K562 (cell line): ENCODE data around the gene CCDC77. TPM values are rescaled to one million over a fixed set of nuclear protein-coding genes. Genes with fewer than 3 reads are reported as not detected.

Source experiments
- ATAC-seq: fragments of 200-7000 bp; cut with Tn5 transposase; 3 replicates; pipeline ENCODE4 v1.9.1; 2020; ENCODE audit warnings: moderate library complexity
- BruUV-seq: library from RNA; stranded (reverse); fragments of 400-500 nt; replicated peaks from 2 replicates; lab custom pipeline; 2021; lab: Mats Ljungman, UMichigan
- CTCF ChIA-PET: fragments of 300-600 bp; formaldehyde crosslinking; extraction: SDS; loops from one replicate; lab custom pipeline; 2021; ENCODE audit warnings: low intra/inter-chr PET ratio; lab: Yijun Ruan, JAX
- POLR2A ChIA-PET: fragments of 300-600, 350-650 bp; sonication (Branson Sonifier 250); formaldehyde crosslinking; extraction: SDS; loops from one replicate; lab custom pipeline; 2021; ENCODE audit warnings: antibody characterized with exemption, inconsistent platforms; lab: Yijun Ruan, JAX
- DNase-seq, 4 experiments: peaks; one replicate each; pipeline versions ENCODE4 v3.0.0 to v3.0.0-alpha.2; 2011 to 2018; ENCODE audit warnings: low spot score in 3 of 4, mixed read lengths in 3 of 4; ENCODE audit errors: extremely low read depth in 1 of 4
- FAIRE-seq: peaks from 2 replicates; lab custom pipeline; 2011; peaks lifted over from hg19 to GRCh38; lab: Jason Lieb, UNC
- H2AFZ ChIP-seq: 2 replicates; pipeline ENCODE4 v1.6.0; 2011; ENCODE audit warnings: low read depth, low read length, control low read depth, inconsistent platforms
- H3K27ac ChIP-seq: fragments of 200-600 bp; 3 replicates; pipeline ENCODE4 v1.8.0; 2011; ENCODE audit warnings: low read depth, mild to moderate bottlenecking, control low read depth, inconsistent platforms, low read length, moderate library complexity, mixed read lengths; ENCODE audit errors: extremely low read depth
- H3K27me3 ChIP-seq, 2 experiments: fragments of 300-600 bp in 1 of 2; 2 replicates in 1 of 2; 3 replicates in 1 of 2; pipeline versions ENCODE4 v1.6.0 to v1.8.0; 2011; ENCODE audit warnings: inconsistent platforms in 2 of 2, low read length in 2 of 2, mild to moderate bottlenecking in 1 of 2, mixed read lengths in 1 of 2, moderate library complexity in 1 of 2; ENCODE audit not compliant: control insufficient read depth in 2 of 2, insufficient read depth in 2 of 2
- H3K36me3 ChIP-seq: fragments of 300-600 bp; 3 replicates; pipeline ENCODE4 v1.8.0; 2011; ENCODE audit warnings: mild to moderate bottlenecking, low read length, inconsistent platforms; ENCODE audit not compliant: control insufficient read depth, insufficient read depth
- H3K4me1 ChIP-seq, 2 experiments: fragments of 200-600 bp in 1 of 2; replicated peaks in 1 of 2; 2 replicates in 1 of 2; 3 replicates in 1 of 2; pipeline versions ENCODE4 v1.5.1 to v1.8.0; 2011; ENCODE audit warnings: inconsistent platforms in 2 of 2, low read length in 2 of 2, mild to moderate bottlenecking in 1 of 2, mixed read lengths in 1 of 2, moderate library complexity in 1 of 2; ENCODE audit not compliant: control insufficient read depth in 2 of 2, insufficient read depth in 2 of 2
- H3K4me2 ChIP-seq: 2 replicates; pipeline ENCODE4 v1.6.1; 2011; ENCODE audit warnings: low read length, control low read depth, inconsistent platforms, mixed read lengths; ENCODE audit not compliant: insufficient read depth
- H3K4me3 ChIP-seq: fragments of 200-600 bp; sonication (generic), shearing (Covaris generic); 2 replicates; pipeline ENCODE4 v1.5.1; 2016; ENCODE audit warnings: control low read depth, inconsistent platforms
- H3K79me2 ChIP-seq: fragments of 200-600 bp; 3 replicates; pipeline ENCODE4 v1.8.0; 2011; ENCODE audit warnings: low read length, inconsistent platforms; ENCODE audit not compliant: control insufficient read depth, insufficient read depth
- H3K9ac ChIP-seq, 2 experiments: 2 replicates each; pipeline versions ENCODE4 v1.6.0 to v1.6.1; 2011; ENCODE audit warnings: low read depth in 2 of 2, low read length in 2 of 2, control low read depth in 1 of 2, inconsistent platforms in 1 of 2, mild to moderate bottlenecking in 1 of 2, mixed read lengths in 1 of 2; ENCODE audit not compliant: insufficient read depth in 1 of 2
- H3K9me1 ChIP-seq: one replicate; pipeline ENCODE4 v1.6.0; 2011; ENCODE audit warnings: inconsistent platforms, mild to moderate bottlenecking, low read length, moderate library complexity; ENCODE audit not compliant: control insufficient read depth, insufficient read depth
- H3K9me3 ChIP-seq: replicated peaks from 2 replicates; pipeline ENCODE4 v1.5.1; 2011; ENCODE audit warnings: low read depth, low read length, inconsistent platforms; ENCODE audit not compliant: control insufficient read depth, insufficient read depth
- H4K20me1 ChIP-seq: replicated peaks from 2 replicates; pipeline ENCODE4 v1.6.1; 2011; ENCODE audit warnings: low read length, inconsistent platforms, mixed read lengths; ENCODE audit not compliant: control insufficient read depth, insufficient read depth
- CBX1 ChIP-seq: sonication (generic); IDR thresholded peaks from 2 replicates; pipeline ENCODE4 v1.6.1; 2016; ENCODE audit warnings: antibody characterized with exemption, low read depth, mild to moderate bottlenecking
- EP400 ChIP-seq: fragments of 450-650 bp; IDR thresholded peaks from 2 replicates; pipeline ENCODE4 v1.6.1; 2017; ENCODE audit warnings: antibody characterized with exemption, mild to moderate bottlenecking, moderate library complexity
- RBM34 ChIP-seq: fragments of 200-400 bp; formaldehyde crosslinking; IDR thresholded peaks from 2 replicates; pipeline ENCODE4 v1.6.1; 2018; ENCODE audit warnings: low read length, borderline replicate concordance; ENCODE audit not compliant: insufficient read depth
- SMARCA5 ChIP-seq: fragments of 450-650 bp; IDR thresholded peaks from 2 replicates; pipeline ENCODE4 v1.6.1; 2016
- TBL1XR1 ChIP-seq, 2 experiments: IDR thresholded peaks; 2 replicates each; pipeline ENCODE4 v1.6.1; 2012; ENCODE audit warnings: improper control_type of control experiment in 2 of 2, low read length in 2 of 2, mild to moderate bottlenecking in 1 of 2
- THRAP3 ChIP-seq: fragments of 450-650 bp; IDR thresholded peaks from 2 replicates; pipeline ENCODE4 v1.6.1; 2016; ENCODE audit warnings: mild to moderate bottlenecking, inconsistent platforms, borderline replicate concordance
- WGBS: fragments of 100-300 bp; shearing (Covaris generic); methylation state at CpG from one replicate; pipeline ENCODE4 v1.1.6; 2016; ENCODE audit warnings: low coverage, mixed read lengths; ENCODE audit not compliant: insufficient coverage; ENCODE audit errors: missing lambda C conversion rate; 5-methylcytosine and 5-hydroxymethylcytosine counted together
- in situ Hi-C: fragments of 300-500 bp; cut with MboI; formaldehyde crosslinking; loops from 4 replicates; pipeline ENCODE4 v1.15.0; 2018; ENCODE audit warnings: inconsistent platforms, mixed read lengths
- intact Hi-C: fragments of 100-400 bp; cut with micrococcal nuclease; formaldehyde crosslinking; loops from 2 replicates; pipeline ENCODE4 v1.14.2; 2022
- polyA plus RNA-seq, 8 experiments: library from polyadenylated mRNA; depleted of rRNA in 4 of 8; stranded (reverse) in 5 of 8; unstranded in 3 of 8; fragments of >200 nt; fragmentation: Nextera tagmentation in 2 of 8; fragmentation: Illumina TruSeq in 1 of 8; extraction: Ambion mirVana in 2 of 8; extraction: Trizol in 1 of 8; gene quantifications; 2 replicates each; pipeline versions ENCODE4 v1.2.1 to v1.2.3, GENCODE V29; 2011 to 2014; ENCODE audit warnings: inconsistent platforms in 1 of 8, missing spikeins in 1 of 8
- total RNA-seq, 7 experiments: library from RNA; depleted of rRNA in 6 of 7; stranded (reverse); fragments of >200 nt in 6 of 7; fragmentation: Illumina TruSeq in 2 of 7; extraction: Trizol in 2 of 7; gene quantifications; 2 replicates each; pipeline versions ENCODE4 v1.2.1 to v1.2.3, GENCODE V29; 2011 to 2021; ENCODE audit warnings: low replicate concordance in 1 of 7
- TF ChIP-seq, protein P1 (sequence below): fragments of 450-650 bp; IDR thresholded peaks from 2 replicates; pipeline ENCODE4 v1.6.1; 2016

CCDC77 gene
- total and polyA plus RNA-seq, 9 of the 15 experiments (the other 6 are each of a cell fraction or from before 2014, with no cell fraction given), result 10.5 to 26.5 (median 17.8) TPM

GRCh38 chr12:470133-470532, 68.7 kb downstream of the CCDC77 start:
- FAIRE-seq (no peak), DNase-seq (no peak), ATAC-seq (no peak)
- intact Hi-C loops (no loop called here), in situ Hi-C loops (no loop called here)
- H3K9ac ChIP-seq, result no peak overlapping the region
- ChIA-PET POLR2A (no interaction called here), CTCF (no interaction called here)
- TF ChIP-seq THRAP3 (no peak), TBL1XR1 (IDR thresholded peaks at IDR 0.05; ENCODE audit: low read length in 2 of 2) (no peak), CBX1 (no peak), SMARCA5 (no peak), EP400 (no peak), RBM34 (no peak)
- TF ChIP-seq, protein P1, sequence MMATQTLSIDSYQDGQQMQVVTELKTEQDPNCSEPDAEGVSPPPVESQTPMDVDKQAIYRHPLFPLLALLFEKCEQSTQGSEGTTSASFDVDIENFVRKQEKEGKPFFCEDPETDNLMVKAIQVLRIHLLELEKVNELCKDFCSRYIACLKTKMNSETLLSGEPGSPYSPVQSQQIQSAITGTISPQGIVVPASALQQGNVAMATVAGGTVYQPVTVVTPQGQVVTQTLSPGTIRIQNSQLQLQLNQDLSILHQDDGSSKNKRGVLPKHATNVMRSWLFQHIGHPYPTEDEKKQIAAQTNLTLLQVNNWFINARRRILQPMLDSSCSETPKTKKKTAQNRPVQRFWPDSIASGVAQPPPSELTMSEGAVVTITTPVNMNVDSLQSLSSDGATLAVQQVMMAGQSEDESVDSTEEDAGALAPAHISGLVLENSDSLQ, result no peak
- no peaks in the 10 kb centered on the region for H3K79me2 ChIP-seq
- no peak overlapping the region for H3K27ac ChIP-seq
- H4K20me1 ChIP-seq, result no peaks in the 10 kb centered on the region
- peaks cover 8 to 29% of the 10 kb centered on the region in 2 experiments; a peak in 3 of 5 replicates for H3K27me3 ChIP-seq
- BruUV-seq, result no TSS peak
- no peaks in the 10 kb centered on the region; a peak in 1 of 5 replicates for H3K4me1 ChIP-seq
- H3K4me2 ChIP-seq, result no peak overlapping the region
- no peak overlapping the region for H2AFZ ChIP-seq
- no peaks in the 10 kb centered on the region for H3K36me3 ChIP-seq
- no peak overlapping the region for H3K4me3 ChIP-seq
- H3K9me1 ChIP-seq, result no peaks in the 10 kb centered on the region
- no peaks in the 10 kb centered on the region for H3K9me3 ChIP-seq
- WGBS, result 13% methylated on average over 11 of the region's 11 CpGs
